Activated CD4-positive, alpha-beta T cell treated with anti-CD3 and anti-CD28 coated beads, Interleukin-2, amount 10 ng/mL, durations not matched to agents 24 days and 14 days (primary cell): ENCODE results near the gene RTCA. TPM values are rescaled to one million over a fixed set of nuclear protein-coding genes. Genes with fewer than 3 reads are reported as not detected.
A peak's percentile ranks its signal among the peaks of the same experiment; 100 is the strongest.
"Not testable (repeated sequence)": the region's sequence is repeated elsewhere in the genome, so short reads cannot be mapped to it uniquely, and the experiment has no call there.

Experiments used
- DNase-seq: peaks from one replicate; pipeline ENCODE4 v3.0.0; 2022
- H3K27ac Mint-ChIP-seq: one replicate; pipeline ENCODE4 v1.8.0; 2022; ENCODE audit warnings: mild to moderate bottlenecking, mixed read lengths
- H3K27me3 Mint-ChIP-seq: one replicate; pipeline ENCODE4 v1.8.0; 2022; ENCODE audit warnings: mixed read lengths
- H3K36me3 Mint-ChIP-seq: one replicate; pipeline ENCODE4 v1.8.0; 2022; ENCODE audit warnings: low read depth, mild to moderate bottlenecking, mixed read lengths
- H3K4me1 Mint-ChIP-seq: one replicate; pipeline ENCODE4 v1.8.0; 2021; ENCODE audit warnings: mixed read lengths
- H3K4me3 Mint-ChIP-seq: one replicate; pipeline ENCODE4 v1.8.0; 2022; ENCODE audit warnings: mild to moderate bottlenecking, moderate library complexity, mixed read lengths
- H3K9me3 Mint-ChIP-seq: one replicate; pipeline ENCODE4 v1.8.0; 2021; ENCODE audit warnings: mixed read lengths
- intact Hi-C: fragments of 100-400 bp; cut with micrococcal nuclease; formaldehyde crosslinking; loops from one replicate; pipeline ENCODE4 v1.15.1; 2023
- total RNA-seq: library from RNA; stranded (reverse); gene quantifications from 2 replicates; pipeline ENCODE4 v1.2.3, GENCODE V29; 2022

RTCA gene
- total RNA-seq, 1 donor from 2014 or later, result 49.1 TPM

DNA sequence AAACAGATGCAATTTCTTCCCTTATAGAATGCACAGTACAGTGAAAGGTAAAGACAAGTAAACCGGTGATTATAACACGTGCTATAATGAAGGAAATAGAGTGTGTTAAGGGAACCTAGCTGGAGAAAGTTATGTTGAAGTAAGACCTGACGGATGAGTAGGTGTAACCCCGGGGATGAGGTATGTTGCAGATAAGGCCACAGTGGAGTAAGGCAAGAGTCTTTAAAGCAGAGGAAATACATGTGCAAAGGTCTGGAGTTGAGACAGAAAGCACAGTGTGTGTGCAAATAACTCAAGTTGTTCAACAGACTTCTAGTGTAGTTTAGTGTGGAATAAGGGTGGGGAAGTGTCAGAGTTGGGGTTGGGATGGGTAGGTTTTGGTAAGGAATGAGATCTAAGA is 19.3 kb upstream of the RTCA start:
- peaks cover 2% of the 10 kb centered on the region for H3K36me3 Mint-ChIP-seq
- peaks cover 12% of the 10 kb centered on the region for H3K4me1 Mint-ChIP-seq
- no peak overlapping the region for H3K27ac Mint-ChIP-seq
- peak; percentile 50 for DNase-seq
- intact Hi-C loops, result loop anchor here (5.0 kb wide), 4 partner anchors 106 to 211 kb away; partner anchors contain the start of genes CDC14A, SASS6 and TRMT13
- no peaks in the 10 kb centered on the region for H3K9me3 Mint-ChIP-seq
- H3K4me3 Mint-ChIP-seq, result no peak overlapping the region
- H3K27me3 Mint-ChIP-seq, result no peaks in the 10 kb centered on the region

DNA sequence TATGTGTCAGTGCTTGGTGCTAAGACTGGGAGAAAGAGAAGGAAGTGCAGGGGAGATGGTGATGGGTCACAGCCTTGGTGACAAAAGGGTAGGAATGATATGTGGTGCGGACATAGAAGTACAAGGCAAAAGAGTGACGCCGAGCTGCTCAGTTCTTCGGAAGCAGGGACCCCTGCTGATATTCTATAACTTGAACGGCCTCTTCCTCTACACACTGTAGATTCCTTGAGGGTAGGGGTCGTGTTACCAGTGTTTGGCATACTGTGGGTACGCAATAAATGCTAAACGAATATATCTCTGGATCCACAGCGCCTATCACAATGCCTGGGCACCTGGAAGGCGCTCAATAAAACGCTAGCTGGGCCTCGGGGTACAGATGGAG is 16.9 kb upstream of the RTCA start:
- Mint-ChIP-seq H3K36me3 (peaks cover 2% of the 10 kb centered on the region), H3K27me3 (peaks cover 8% of the 10 kb centered on the region), H3K9me3 (no peaks in the 10 kb centered on the region), H3K4me3 (no peak overlapping the region), H3K27ac (no peak overlapping the region), H3K4me1 (peaks cover 12% of the 10 kb centered on the region)
- no peak for DNase-seq
- intact Hi-C loops, result loop anchor here (5.0 kb wide), 4 partner anchors 103 to 212 kb away; partner anchors contain the start of genes CDC14A, SASS6 and TRMT13

DNA sequence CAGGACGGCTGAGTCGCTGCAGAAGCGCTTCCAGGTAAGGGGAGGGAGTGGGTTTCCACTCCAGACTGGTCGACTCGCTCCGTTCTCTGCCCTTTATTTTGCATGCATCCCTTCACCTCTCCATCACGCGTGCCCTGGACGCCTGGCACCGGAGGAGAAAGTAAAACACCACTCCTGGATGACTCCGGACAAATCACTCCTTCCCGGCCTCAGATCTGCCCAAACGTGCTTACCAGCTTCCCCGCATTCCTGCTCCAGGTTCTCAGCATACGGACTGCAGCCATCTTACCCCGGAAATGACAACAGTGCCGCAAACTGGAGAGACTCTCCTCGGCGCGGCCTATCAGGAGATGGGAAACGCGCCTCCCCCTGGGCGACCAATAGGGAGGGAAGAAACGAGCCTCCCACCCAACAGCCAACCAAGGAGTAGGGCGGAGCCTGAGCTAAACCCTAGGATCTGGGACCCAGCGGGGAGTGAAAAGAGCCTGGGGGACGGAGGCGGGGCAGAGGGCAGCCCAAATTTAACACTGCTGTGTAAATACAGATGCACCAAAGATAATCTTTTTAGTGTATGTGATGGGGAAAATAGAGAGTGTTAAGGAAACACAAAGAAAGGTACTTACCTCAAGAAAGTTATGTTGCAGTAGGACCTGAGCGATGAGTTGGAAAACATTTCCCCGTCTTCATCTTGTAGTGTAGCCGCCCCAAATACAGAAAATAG is 16.3 kb upstream of the RTCA start, which contains the start of gene DBT:
Gene DBT (minus strand): TSS at position 298 of the 721 bp plus-strand sequence. CDS start 14 bp downstream, at position 284.
- intact Hi-C loops, result loop anchor here (2.0 to 5.0 kb wide), 5 partner anchors 15 to 212 kb away; partner anchors contain the start of genes CDC14A, SASS6 and TRMT13
- peaks cover 8% of the 10 kb centered on the region for H3K27me3 Mint-ChIP-seq
- H3K9me3 Mint-ChIP-seq, result no peaks in the 10 kb centered on the region
- DNase-seq, result peak; percentile 98
- no peak within 1 kb of the TSS for H3K27ac Mint-ChIP-seq
- H3K4me3 Mint-ChIP-seq, result no peak within 1 kb of the TSS
- peaks cover 2% of the 10 kb centered on the region for H3K36me3 Mint-ChIP-seq
- H3K4me1 Mint-ChIP-seq, result peaks cover 11% of the 10 kb centered on the region

DNA sequence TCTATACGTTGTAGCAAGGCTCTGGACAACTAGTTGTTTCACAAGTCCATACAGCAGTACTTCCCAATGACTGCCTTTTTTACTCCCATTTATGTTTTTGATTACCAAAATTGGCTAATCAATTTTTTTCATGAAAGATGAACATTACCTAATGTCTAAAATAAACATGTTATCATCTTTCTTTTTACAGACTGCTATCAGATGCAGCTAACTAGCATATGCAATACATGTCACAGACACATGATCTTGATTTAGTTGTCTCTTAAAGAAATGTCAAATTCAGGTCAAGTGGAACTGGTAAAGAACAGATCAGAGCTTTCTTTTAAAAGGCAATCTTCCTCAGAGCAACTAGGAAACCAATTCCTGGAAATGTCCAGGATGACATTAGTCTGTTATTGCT is 15.8 kb upstream of the RTCA start:
- peaks cover 2% of the 10 kb centered on the region for H3K36me3 Mint-ChIP-seq
- no peak for DNase-seq
- H3K27ac Mint-ChIP-seq, result no peak overlapping the region
- H3K4me1 Mint-ChIP-seq, result peaks cover 10% of the 10 kb centered on the region
- intact Hi-C loops, result loop anchor here (2.0 kb wide), 1 partner anchor 15 kb away; no protein-coding TSS in a partner anchor
- H3K27me3 Mint-ChIP-seq, result peaks cover 11% of the 10 kb centered on the region
- H3K4me3 Mint-ChIP-seq, result no peak overlapping the region
- no peaks in the 10 kb centered on the region for H3K9me3 Mint-ChIP-seq

DNA sequence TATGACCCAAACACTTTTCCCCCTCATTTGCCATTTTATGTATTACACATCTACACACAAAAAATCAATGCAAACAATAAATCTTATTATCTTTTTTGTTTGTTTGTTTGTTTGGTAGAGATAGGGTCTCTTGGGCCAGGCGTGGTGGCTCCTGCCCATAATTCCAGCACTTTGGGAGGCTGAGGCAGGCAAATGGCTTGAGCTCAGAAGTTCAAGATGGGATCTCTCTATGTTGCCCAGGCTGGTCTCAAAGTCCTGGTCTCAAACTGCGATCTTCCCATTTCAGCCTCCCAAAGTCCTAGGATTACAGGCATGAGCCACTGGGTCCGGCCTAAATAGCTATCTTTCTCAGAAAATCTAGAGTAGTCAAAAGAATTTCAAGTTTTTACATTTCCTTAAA is 15.2 kb upstream of the RTCA start:
- no peak overlapping the region for H3K27ac Mint-ChIP-seq
- peaks cover 2% of the 10 kb centered on the region for H3K36me3 Mint-ChIP-seq
- peaks cover 13% of the 10 kb centered on the region for H3K27me3 Mint-ChIP-seq
- H3K4me1 Mint-ChIP-seq, result peaks cover 10% of the 10 kb centered on the region
- DNase-seq, result no peak
- no peak overlapping the region for H3K4me3 Mint-ChIP-seq
- intact Hi-C loops, result loop anchor here (2.0 kb wide), 1 partner anchor 14 kb away; no protein-coding TSS in a partner anchor
- H3K9me3 Mint-ChIP-seq, result no peaks in the 10 kb centered on the region

DNA sequence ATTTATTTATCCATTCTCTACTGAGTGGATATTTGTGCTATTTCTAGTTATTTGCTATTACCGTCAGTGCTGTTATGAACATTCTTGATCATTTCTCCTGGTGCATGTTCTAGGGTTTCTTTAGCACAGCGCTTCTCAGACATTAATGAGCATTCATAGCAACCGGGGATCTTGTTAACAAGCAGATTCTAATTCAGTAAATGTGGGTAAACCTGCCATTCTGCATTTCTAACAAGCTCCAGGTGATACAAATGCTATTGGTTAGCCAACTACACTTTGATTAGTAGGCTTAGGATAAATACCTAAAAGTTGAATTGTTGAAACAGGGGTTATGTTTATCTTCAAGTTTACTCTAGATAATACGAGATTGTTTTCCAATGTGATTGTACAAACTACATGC is 13.1 kb upstream of the RTCA start:
- H3K4me3 Mint-ChIP-seq, result no peak overlapping the region
- peaks cover 4% of the 10 kb centered on the region for H3K4me1 Mint-ChIP-seq
- no peaks in the 10 kb centered on the region for H3K36me3 Mint-ChIP-seq
- H3K27ac Mint-ChIP-seq, result no peak overlapping the region
- intact Hi-C loops, result no loop called here
- DNase-seq, result no peak
- H3K27me3 Mint-ChIP-seq, result peaks cover 15% of the 10 kb centered on the region
- no peaks in the 10 kb centered on the region for H3K9me3 Mint-ChIP-seq

DNA sequence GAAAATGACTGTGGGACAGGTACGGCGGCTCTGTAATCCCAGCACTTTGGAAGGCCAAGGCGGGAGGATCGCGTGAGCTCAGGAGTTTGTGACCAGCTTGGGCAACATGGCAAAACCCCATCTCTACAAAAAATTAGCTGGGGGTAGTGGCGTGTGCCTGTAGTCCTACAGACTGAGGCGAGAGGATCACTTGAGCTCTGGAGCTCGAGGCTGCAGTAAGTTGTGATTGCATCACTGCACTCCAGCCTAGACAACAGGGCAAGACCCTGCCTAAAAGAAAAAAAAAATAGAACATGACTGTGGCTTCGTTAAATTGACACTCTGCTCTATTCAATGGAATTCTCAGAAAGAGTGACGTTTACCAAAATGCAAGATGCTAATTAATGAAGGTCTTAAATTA is 12.5 kb upstream of the RTCA start:
- H3K27me3 Mint-ChIP-seq, result peaks cover 15% of the 10 kb centered on the region
- no peaks in the 10 kb centered on the region for H3K9me3 Mint-ChIP-seq
- no peak overlapping the region for H3K4me3 Mint-ChIP-seq
- H3K36me3 Mint-ChIP-seq, result no peaks in the 10 kb centered on the region
- no peak overlapping the region for H3K27ac Mint-ChIP-seq
- intact Hi-C loops, result no loop called here
- DNase-seq, result no peak
- H3K4me1 Mint-ChIP-seq, result peaks cover 4% of the 10 kb centered on the region

DNA sequence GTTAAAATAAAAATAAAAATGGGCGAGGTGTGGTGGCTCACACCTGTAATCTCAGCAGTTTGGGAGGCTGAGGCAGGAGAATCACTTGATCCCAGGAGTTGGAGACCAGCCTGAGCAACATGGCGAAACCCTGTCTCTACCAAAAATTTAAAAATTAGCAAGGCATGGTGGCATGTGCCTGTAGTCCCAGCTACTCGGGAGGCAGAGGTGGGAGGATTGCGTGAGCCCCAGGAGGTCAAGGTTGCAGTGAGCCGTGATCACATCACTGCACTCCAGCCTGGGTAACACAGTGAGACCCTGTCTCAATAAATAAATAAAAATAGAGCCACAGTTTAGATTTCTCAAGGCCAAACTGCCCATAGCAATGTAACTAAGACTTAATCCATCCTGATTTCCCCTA is 9.7 kb upstream of the RTCA start:
- H3K4me1 Mint-ChIP-seq, DNase-seq, H3K9me3 Mint-ChIP-seq, intact Hi-C loops, H3K27ac Mint-ChIP-seq, H3K4me3 Mint-ChIP-seq, H3K36me3 Mint-ChIP-seq: not testable (repeated sequence)
- H3K27me3 Mint-ChIP-seq, result peaks cover 18% of the 10 kb centered on the region

DNA sequence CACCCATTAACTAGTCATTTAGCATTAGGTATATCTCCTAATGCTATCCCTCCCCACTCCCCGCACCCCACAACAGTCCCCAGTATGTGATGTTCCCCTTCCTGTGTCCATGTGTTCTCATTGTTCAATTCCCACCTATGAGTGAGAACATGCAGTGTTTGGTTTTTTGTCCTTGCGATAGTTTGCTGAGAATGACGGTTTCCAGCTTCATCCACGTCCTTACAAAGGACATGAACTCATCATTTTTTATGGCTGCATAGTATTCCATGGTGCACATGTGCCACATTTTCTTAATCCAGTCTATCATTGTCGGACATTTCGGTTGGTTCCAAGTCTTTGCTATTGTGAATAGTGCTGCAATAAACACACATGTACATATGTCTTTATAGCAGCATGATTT is 7.6 kb upstream of the RTCA start:
- H3K27me3 Mint-ChIP-seq, result peaks cover 13% of the 10 kb centered on the region
- intact Hi-C loops, H3K4me1 Mint-ChIP-seq, H3K9me3 Mint-ChIP-seq, H3K4me3 Mint-ChIP-seq, DNase-seq, H3K36me3 Mint-ChIP-seq, H3K27ac Mint-ChIP-seq: not testable (repeated sequence)

DNA sequence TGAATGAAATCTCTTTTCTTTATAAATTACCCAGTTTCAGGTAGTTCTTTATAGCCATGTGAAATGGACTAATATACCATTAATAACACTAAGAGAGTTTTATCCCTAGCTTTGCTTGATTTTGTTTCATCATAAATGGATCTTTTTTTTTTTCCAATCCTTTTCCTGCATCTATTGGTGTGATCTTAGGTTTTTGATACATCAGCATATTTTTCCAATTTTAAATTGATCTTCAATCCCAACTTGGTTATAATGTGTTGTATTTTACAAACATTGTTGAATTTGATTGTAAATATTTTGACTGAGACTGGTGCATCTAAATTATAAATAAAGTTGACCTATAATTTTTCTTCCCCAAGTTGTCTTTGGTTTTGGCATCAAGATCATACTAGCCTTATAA is 4.3 kb upstream of the RTCA start:
- DNase-seq, result no peak
- H3K4me3 Mint-ChIP-seq, result no peak overlapping the region
- H3K4me1 Mint-ChIP-seq, result peaks cover 14% of the 10 kb centered on the region
- H3K27ac Mint-ChIP-seq, result no peak overlapping the region
- H3K9me3 Mint-ChIP-seq, result peaks cover 11% of the 10 kb centered on the region
- intact Hi-C loops, result no loop called here
- peaks cover 3% of the 10 kb centered on the region for H3K27me3 Mint-ChIP-seq
- peaks cover 21% of the 10 kb centered on the region for H3K36me3 Mint-ChIP-seq

DNA sequence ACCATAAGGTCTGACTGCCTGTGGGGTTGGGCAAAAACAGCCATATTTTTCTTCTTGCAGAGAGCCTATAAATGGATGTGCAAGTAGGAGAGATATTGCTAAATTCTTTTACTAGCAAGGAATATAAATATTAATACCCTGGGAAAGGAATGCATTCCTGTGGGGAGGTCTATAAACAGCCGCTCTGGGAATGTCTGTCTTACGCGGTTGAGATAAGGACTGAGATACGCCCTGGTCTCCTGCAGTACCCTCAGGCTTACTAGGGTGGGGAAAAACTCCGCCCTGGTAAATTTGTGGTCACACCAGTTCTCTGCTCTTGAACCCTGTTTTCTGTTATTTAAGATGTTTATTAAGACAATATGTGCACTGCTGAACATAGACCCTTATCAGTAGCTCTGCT is 1.9 kb upstream of the RTCA start:
- not testable (repeated sequence) for H3K27ac Mint-ChIP-seq, H3K4me3 Mint-ChIP-seq, DNase-seq, H3K27me3 Mint-ChIP-seq
- Mint-ChIP-seq H3K9me3 (peaks cover 11% of the 10 kb centered on the region), H3K4me1 (peaks cover 25% of the 10 kb centered on the region), H3K36me3 (peaks cover 37% of the 10 kb centered on the region)
- intact Hi-C loops, result loop anchor here (2.0 kb wide), 1 partner anchor 13 kb away; no protein-coding TSS in a partner anchor

DNA sequence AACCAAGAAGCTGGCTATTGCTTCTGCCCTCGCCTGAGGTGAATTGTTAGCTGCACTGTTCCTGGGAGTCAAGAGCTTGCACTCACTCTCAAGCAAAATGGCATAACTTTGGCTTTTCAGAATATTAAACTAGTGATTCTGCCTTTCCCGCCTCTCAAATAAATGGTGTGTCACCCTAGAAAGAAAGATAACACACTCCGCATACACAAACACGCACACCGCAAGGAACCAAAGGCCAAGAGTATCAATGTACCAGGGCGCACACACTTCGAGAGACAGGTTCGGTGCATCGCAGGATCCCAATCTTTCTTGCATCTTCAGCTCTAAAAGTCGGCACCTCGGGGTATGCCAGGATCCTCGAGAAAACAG is 470 bp upstream of the RTCA start:
- no peak for DNase-seq
- peak overlapping the region; percentile 96 for H3K27ac Mint-ChIP-seq
- peaks cover 11% of the 10 kb centered on the region for H3K9me3 Mint-ChIP-seq
- peak overlapping the region; percentile 98 for H3K4me3 Mint-ChIP-seq
- peaks cover 30% of the 10 kb centered on the region for H3K4me1 Mint-ChIP-seq
- H3K27me3 Mint-ChIP-seq, result no peaks in the 10 kb centered on the region
- intact Hi-C loops, result loop anchor here (2.0 to 5.0 kb wide), 2 partner anchors 15 to 177 kb away; no protein-coding TSS in a partner anchor
- peaks cover 47% of the 10 kb centered on the region for H3K36me3 Mint-ChIP-seq

DNA sequence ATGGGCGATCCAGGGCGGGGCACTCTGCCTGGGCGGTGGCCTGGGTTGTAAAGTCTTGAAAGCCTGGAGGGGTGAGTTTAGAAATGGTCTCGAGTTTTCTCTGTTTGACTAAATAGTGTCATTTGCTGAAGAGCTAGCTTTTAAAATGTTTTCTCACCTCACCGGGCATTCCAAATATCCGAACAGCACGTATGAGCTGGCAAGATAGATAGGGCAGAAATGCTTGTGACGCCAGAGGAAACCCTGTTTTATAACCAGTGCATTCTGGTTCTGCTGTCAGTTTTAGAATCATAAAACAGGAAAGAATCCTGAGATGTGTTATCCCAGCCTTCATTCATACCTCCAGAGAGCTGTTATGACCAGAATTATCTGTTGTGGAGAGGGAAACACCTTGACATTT is 725 bp downstream of the RTCA start:
- peaks cover 58% of the 10 kb centered on the region for H3K36me3 Mint-ChIP-seq

DNA sequence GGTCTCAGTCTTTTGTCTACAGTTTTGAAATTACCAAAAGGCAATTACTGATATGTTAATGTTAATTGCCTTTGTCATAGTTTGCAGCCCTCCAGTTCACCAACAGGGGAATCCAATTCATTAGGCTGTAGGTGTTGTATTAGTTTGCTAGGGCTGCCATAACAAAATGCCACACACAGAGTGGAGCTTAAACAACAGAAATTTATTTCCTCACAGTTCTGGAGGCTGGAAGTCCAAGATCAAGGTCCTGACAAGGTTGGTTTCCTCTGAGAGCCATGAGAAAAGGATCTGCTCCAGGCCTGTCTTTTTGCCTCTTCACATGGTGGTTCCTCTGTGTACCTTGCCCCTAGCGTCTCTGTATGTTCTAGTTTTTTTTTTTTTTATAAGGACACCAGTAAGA is 1.3 kb downstream of the RTCA start:
- Mint-ChIP-seq H3K27ac (peak overlapping the region; percentile 96), H3K4me1 (peaks cover 43% of the 10 kb centered on the region), H3K9me3 (peaks cover 5% of the 10 kb centered on the region), H3K27me3 (no peaks in the 10 kb centered on the region), H3K4me3 (peak overlapping the region; percentile 98), H3K36me3 (peaks cover 62% of the 10 kb centered on the region)
- DNase-seq, result no peak
- intact Hi-C loops, result loop anchor here (2.0 to 5.0 kb wide), 3 partner anchors 175 to 628 kb away; partner anchors contain the start of gene EXTL2

More for the DNA sequence above, 725 bp downstream of the RTCA start:
- H3K4me3 Mint-ChIP-seq, result peak overlapping the region; percentile 98
- H3K4me1 Mint-ChIP-seq, result peaks cover 38% of the 10 kb centered on the region
- H3K27me3 Mint-ChIP-seq, result no peaks in the 10 kb centered on the region
- peak overlapping the region; percentile 96 for H3K27ac Mint-ChIP-seq
- intact Hi-C loops, result loop anchor here (1.0 to 5.0 kb wide), 7 partner anchors 86 to 628 kb away; partner anchors contain the start of genes CDC14A, EXTL2 and TRMT13
- no peak for DNase-seq
- H3K9me3 Mint-ChIP-seq, result peaks cover 6% of the 10 kb centered on the region
